ENCODE data around the gene DNAJC1. TPM values are rescaled to one million over a fixed set of nuclear protein-coding genes. Genes with fewer than 3 reads are reported as not detected.

Gene DNAJC1
- polyA plus RNA-seq, 1 donor (not counting 4 experiments of a cell fraction or from before 2014, with no cell fraction given): 24.8 TPM

DNA sequence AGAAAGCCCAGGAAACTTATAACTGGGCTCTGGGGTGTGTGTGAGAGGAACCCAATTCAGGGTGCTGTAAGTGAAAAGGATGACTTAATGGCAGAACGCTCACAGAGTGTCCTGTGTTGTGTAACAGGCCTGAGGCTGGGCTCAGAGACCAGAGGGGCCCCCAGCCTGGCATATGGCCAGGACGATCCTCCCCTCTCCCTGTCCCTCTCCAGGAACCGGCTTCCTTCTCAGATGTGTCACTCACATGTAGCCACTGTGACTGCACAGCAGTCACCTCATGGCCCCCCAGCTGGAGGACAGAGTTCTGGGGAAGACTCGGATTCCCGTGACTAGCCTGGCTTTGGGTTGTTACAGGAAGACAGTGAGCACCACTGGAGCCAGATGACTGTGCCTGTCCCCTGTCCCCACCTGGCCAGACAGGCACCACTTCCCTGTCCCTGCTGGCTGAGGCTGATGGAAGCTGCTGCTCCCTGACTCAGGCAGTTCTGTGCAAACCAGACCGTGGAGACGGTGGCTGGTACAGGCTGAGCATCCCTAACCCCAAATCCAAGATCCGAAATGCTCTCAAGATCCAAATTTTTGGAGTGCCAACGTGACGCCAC lies 249.0 kb downstream of the DNAJC1 start:
- Histone ChIP-seq H3K9ac (ENCODE audit: control insufficient read depth, extremely low read depth, insufficient read depth, low read length) (no peak overlapping the region), H3K4me1 (ENCODE audit: control insufficient read depth, extremely low read depth, insufficient read depth, low read length) (peaks cover 16% of the 10 kb centered on the region), H3K79me2 (ENCODE audit: control insufficient read depth, insufficient read depth, low read length) (no peaks in the 10 kb centered on the region), H3K27me3 (ENCODE audit: control insufficient read depth, extremely low read depth, insufficient read depth, low read length) (no peaks in the 10 kb centered on the region), H3K9me1 (ENCODE audit: control insufficient read depth, extremely low read depth, insufficient read depth, low read length) (no peaks in the 10 kb centered on the region), H3K27ac (ENCODE audit: control insufficient read depth, insufficient read depth, low read length) (no peak overlapping the region), H3K36me3 (ENCODE audit: control insufficient read depth in 2 of 2, extremely low read depth in 1 of 2, insufficient read depth in 2 of 2, low read length in 2 of 2) (peaks cover 0 to 4% of the 10 kb centered on the region in 2 experiments), H2AFZ (ENCODE audit: control insufficient read depth, low read length) (no peak overlapping the region), H3K4me3 (ENCODE audit: control insufficient read depth in 2 of 3, extremely low read depth in 1 of 3, insufficient read depth in 2 of 3, low read depth in 1 of 3, low read length in 3 of 3) (no peak overlapping the region), H4K20me1 (ENCODE audit: control insufficient read depth, extremely low read depth, insufficient read depth, low read length) (no peaks in the 10 kb centered on the region), H3K9me3 (ENCODE audit: control insufficient read depth, low read depth, low read length) (no peaks in the 10 kb centered on the region), H3K4me2 (ENCODE audit: control insufficient read depth, extremely low read depth, insufficient read depth, low read depth, low read length) (no peak overlapping the region)
- dilution Hi-C loops (cut with MboI; ENCODE audit: extremely low pct_ligation_motif_present, low sequenced_read_pairs): no loop called here
- FAIRE-seq (no peak), DNase-seq (ENCODE audit: low read depth, low spot score) (no peak)
- no peak for TF ChIP-seq EZH2 (IDR thresholded peaks at IDR 0.05; ENCODE audit: low read length)
- TF ChIP-seq, protein P1, sequence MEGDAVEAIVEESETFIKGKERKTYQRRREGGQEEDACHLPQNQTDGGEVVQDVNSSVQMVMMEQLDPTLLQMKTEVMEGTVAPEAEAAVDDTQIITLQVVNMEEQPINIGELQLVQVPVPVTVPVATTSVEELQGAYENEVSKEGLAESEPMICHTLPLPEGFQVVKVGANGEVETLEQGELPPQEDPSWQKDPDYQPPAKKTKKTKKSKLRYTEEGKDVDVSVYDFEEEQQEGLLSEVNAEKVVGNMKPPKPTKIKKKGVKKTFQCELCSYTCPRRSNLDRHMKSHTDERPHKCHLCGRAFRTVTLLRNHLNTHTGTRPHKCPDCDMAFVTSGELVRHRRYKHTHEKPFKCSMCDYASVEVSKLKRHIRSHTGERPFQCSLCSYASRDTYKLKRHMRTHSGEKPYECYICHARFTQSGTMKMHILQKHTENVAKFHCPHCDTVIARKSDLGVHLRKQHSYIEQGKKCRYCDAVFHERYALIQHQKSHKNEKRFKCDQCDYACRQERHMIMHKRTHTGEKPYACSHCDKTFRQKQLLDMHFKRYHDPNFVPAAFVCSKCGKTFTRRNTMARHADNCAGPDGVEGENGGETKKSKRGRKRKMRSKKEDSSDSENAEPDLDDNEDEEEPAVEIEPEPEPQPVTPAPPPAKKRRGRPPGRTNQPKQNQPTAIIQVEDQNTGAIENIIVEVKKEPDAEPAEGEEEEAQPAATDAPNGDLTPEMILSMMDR (optimal IDR thresholded peaks at IDR 0.05 in 1 of 3, IDR thresholded peaks at IDR 0.05 in 1 of 3, conservative IDR thresholded peaks at IDR 0.05 in 1 of 3; ENCODE audit: extremely low read depth in 1 of 3, insufficient read depth in 2 of 3, low read length in 3 of 3): no peak

GRCh38 chr10:21753497-21754270 lies 249.8 kb downstream of the DNAJC1 start:
- Histone ChIP-seq H3K4me2 (ENCODE audit: control insufficient read depth, extremely low read depth, insufficient read depth, low read depth, low read length) (no peak overlapping the region), H3K27me3 (ENCODE audit: control insufficient read depth, extremely low read depth, insufficient read depth, low read length) (no peaks in the 10 kb centered on the region), H3K36me3 (ENCODE audit: control insufficient read depth in 2 of 2, extremely low read depth in 1 of 2, insufficient read depth in 2 of 2, low read length in 2 of 2) (peaks cover 0 to under 1% of the 10 kb centered on the region in 2 experiments), H3K9me3 (ENCODE audit: control insufficient read depth, low read depth, low read length) (no peaks in the 10 kb centered on the region), H4K20me1 (ENCODE audit: control insufficient read depth, extremely low read depth, insufficient read depth, low read length) (no peaks in the 10 kb centered on the region), H3K4me1 (ENCODE audit: control insufficient read depth, extremely low read depth, insufficient read depth, low read length) (peaks cover 16% of the 10 kb centered on the region), H3K79me2 (ENCODE audit: control insufficient read depth, insufficient read depth, low read length) (no peaks in the 10 kb centered on the region), H3K27ac (ENCODE audit: control insufficient read depth, insufficient read depth, low read length) (no peak overlapping the region), H3K9me1 (ENCODE audit: control insufficient read depth, extremely low read depth, insufficient read depth, low read length) (no peaks in the 10 kb centered on the region), H3K4me3 (ENCODE audit: control insufficient read depth in 2 of 3, extremely low read depth in 1 of 3, insufficient read depth in 2 of 3, low read depth in 1 of 3, low read length in 3 of 3) (no peak overlapping the region), H3K9ac (ENCODE audit: control insufficient read depth, extremely low read depth, insufficient read depth, low read length) (no peak overlapping the region), H2AFZ (ENCODE audit: control insufficient read depth, low read length) (no peak overlapping the region)
- TF ChIP-seq, protein P1 (optimal IDR thresholded peaks at IDR 0.05 in 1 of 3, IDR thresholded peaks at IDR 0.05 in 1 of 3, conservative IDR thresholded peaks at IDR 0.05 in 1 of 3; ENCODE audit: extremely low read depth in 1 of 3, insufficient read depth in 2 of 3, low read length in 3 of 3): no peak
- no peak for TF ChIP-seq EZH2 (IDR thresholded peaks at IDR 0.05; ENCODE audit: low read length)
- DNase-seq (ENCODE audit: low read depth, low spot score) (no peak), FAIRE-seq (no peak)
- dilution Hi-C loops (cut with MboI; ENCODE audit: extremely low pct_ligation_motif_present, low sequenced_read_pairs): no loop called here
